Small intestine (tissue), 7 donors: ENCODE results near the gene UBR4. TPM values are rescaled to one million over a fixed set of nuclear protein-coding genes. Genes with fewer than 3 reads are reported as not detected.
"Not testable (repeated sequence)": the region's sequence is repeated elsewhere in the genome, so short reads cannot be mapped to it uniquely, and the experiment has no call there.

Experiments
- DNase-seq, 2 donors: peaks; one replicate each; pipeline versions ENCODE4 v3.0.0 to v3.0.0-alpha.2; 2013
- FAIRE-seq: peaks from 2 replicates; lab custom pipeline; 2012; peaks lifted over from hg19 to GRCh38; lab: Jason Lieb, UNC
- H3K27ac ChIP-seq, 3 donors: one replicate each; pipeline ENCODE4 v1.5.1; 2013; ENCODE audit warnings: low read length in 2 of 3, mild to moderate bottlenecking in 2 of 3, control low read depth in 1 of 3, inconsistent platforms in 1 of 3, low read depth in 1 of 3, moderate library complexity in 1 of 3
- H3K27me3 ChIP-seq, 3 donors: one replicate each; pipeline ENCODE4 v1.6.1; 2013; ENCODE audit warnings: low read length in 3 of 3, inconsistent platforms in 1 of 3; ENCODE audit not compliant: control insufficient read depth in 3 of 3, insufficient read depth in 3 of 3
- H3K36me3 ChIP-seq, 3 donors: one replicate each; pipeline ENCODE4 v1.6.1; 2013; ENCODE audit warnings: low read length in 3 of 3, inconsistent platforms in 1 of 3, low read depth in 1 of 3, mild to moderate bottlenecking in 1 of 3, moderate library complexity in 1 of 3; ENCODE audit not compliant: control insufficient read depth in 3 of 3, insufficient read depth in 2 of 3
- H3K4me1 ChIP-seq, 3 donors: one replicate each; pipeline ENCODE4 v1.6.1; 2013; ENCODE audit warnings: low read length in 2 of 3, inconsistent platforms in 1 of 3, low read depth in 1 of 3, mild to moderate bottlenecking in 1 of 3, moderate library complexity in 1 of 3; ENCODE audit not compliant: control insufficient read depth in 3 of 3, insufficient read depth in 2 of 3
- H3K4me3 ChIP-seq, 3 donors: one replicate each; pipeline ENCODE4 v1.5.1; 2013; ENCODE audit warnings: low read length in 3 of 3, control low read depth in 1 of 3, inconsistent platforms in 1 of 3, low read depth in 1 of 3, mild to moderate bottlenecking in 1 of 3, moderate library complexity in 1 of 3
- H3K9me3 ChIP-seq, 2 donors: one replicate each; pipeline ENCODE4 v1.6.1; 2013; ENCODE audit warnings: low read depth in 1 of 2, low read length in 1 of 2; ENCODE audit not compliant: control insufficient read depth in 2 of 2, insufficient read depth in 1 of 2
- WGBS, 3 donors: extraction: QIAGEN DNeasy Blood & Tissue Kit; methylation state at CpG; one replicate each; pipeline ENCODE4 v1.1.7; 2013; 5-methylcytosine and 5-hydroxymethylcytosine counted together
- polyA plus RNA-seq, 4 donors: library from polyadenylated mRNA; stranded (reverse) in 3 of 4; unstranded in 1 of 4; fragments of 200-250 nt in 3 of 4; fragments of 120-200 nt in 1 of 4; gene quantifications; one replicate each; pipeline versions ENCODE4 v1.2.1 to v1.2.3, GENCODE V29; 2013
- donor health status: healthy with polysubstance abuse.
- donor health status: control.
- donor health status: control.
- donor health status: Bipolar disorder and iron deficiency.
- donor health status: healthy.

Gene UBR4
- polyA plus RNA-seq, 4 donors = 85.9 to 275 (median 143) TPM

DNA sequence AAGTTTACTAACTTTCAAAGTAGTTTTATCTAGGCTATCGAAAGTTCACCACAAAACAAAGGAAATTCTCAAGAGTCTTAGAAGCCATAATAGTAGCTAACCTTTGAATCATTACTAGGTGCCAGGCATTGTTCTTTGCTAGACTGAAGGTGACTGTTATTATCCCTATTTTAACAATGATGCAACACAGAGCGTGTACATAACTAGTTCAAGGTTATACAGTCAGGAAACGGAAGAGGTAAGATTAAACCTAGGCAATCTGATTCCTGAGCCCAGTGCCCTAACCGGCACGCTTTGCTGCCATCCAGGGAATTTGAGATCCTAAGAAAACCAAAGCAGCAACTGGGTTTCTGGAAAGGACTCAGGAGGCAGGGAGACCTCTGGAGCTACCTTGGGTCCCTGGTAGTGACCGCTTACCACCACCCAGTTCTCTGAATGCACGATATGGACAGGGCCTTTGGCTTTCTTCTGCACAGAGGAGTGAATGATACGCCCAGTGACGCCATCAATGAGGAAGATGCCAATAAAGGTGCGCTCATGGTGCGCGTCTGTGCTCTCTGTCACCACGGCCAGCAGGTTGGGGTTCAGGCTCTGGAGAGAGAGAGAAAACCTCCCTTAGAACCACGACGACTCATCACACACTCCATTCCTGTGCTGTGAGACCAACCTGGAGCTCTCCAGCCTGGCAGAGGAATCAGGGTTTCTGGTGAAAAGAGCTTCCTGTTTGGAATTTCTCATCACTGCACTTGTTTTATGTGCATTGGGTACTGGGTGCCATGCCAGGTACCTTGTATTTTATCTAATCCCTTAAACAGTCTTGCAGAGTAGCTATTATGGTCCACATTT, 13.1 kb upstream of the UBR4 start:
- FAIRE-seq (no peak), DNase-seq (no peak)
- no peak overlapping the region for H3K27ac ChIP-seq
- no peaks in the 10 kb centered on the region for H3K4me1 ChIP-seq
- H3K9me3 ChIP-seq = no peaks in the 10 kb centered on the region
- H3K27me3 ChIP-seq = no peaks in the 10 kb centered on the region
- 78 to 86% (median 80%) methylated on average over 15 of the region's 15 CpGs for WGBS, 3 donors
- no peak overlapping the region for H3K4me3 ChIP-seq
- H3K36me3 ChIP-seq = peaks cover 25 to 78% (median 31%) of the 10 kb centered on the region in 3 donors

DNA sequence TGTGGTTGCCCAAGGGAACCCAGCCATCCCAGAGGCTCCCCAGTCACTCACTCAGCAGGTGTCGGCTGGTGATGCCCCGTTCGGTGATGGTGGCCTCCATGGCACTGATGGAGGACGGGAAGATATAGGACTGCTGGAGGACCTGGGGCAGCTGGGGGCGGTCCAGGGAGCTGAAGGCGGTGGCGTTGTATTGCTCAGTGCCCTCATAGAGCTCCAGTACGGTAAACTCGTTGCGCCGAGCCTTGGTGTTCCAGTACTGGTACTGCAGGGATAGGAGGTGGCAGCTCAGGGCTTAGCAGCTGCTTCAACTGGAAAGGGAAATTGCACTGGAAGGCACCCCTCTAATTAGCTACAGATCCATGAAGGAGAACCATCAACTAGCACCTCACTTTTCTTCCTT, 12.5 kb upstream of the UBR4 start:
- no peaks in the 10 kb centered on the region for H3K27me3 ChIP-seq
- 96 to 98% (median 96%) methylated on average over 11 of the region's 11 CpGs for WGBS, 3 donors
- H3K4me3 ChIP-seq = no peak overlapping the region
- no peak for FAIRE-seq
- no peak for DNase-seq
- H3K27ac ChIP-seq = no peak overlapping the region
- H3K9me3 ChIP-seq = no peaks in the 10 kb centered on the region
- H3K4me1 ChIP-seq = no peaks in the 10 kb centered on the region
- H3K36me3 ChIP-seq = peaks cover 29 to 75% (median 31%) of the 10 kb centered on the region in 3 donors

DNA sequence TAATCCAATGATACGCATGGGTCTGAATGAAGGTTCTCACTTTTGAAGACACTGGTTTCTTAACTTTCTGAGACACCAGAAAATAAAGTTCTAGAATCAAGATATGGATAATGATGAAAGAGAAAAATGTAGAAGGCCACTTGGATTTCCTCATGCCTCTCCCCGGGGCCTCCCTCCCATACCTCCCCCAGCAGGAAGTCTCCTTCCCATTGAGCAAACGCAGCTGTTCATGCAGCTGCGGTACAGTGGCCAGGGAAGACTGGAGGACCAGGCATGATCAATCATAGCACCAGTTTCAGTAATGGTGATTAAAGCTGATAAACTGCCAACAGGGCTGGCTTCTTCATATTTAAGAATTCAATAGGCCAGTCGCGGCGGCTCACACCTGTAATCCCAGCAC, 10.9 kb upstream of the UBR4 start:
- H3K4me3 ChIP-seq = no peak overlapping the region
- 65 to 86% (median 81%) methylated on average over 7 of the region's 7 CpGs for WGBS, 3 donors
- no peak overlapping the region for H3K27ac ChIP-seq
- H3K27me3 ChIP-seq = no peaks in the 10 kb centered on the region
- H3K36me3 ChIP-seq = peaks cover 23 to 64% (median 24%) of the 10 kb centered on the region in 3 donors
- H3K4me1 ChIP-seq = no peaks in the 10 kb centered on the region
- FAIRE-seq = no peak
- no peak for DNase-seq
- no peaks in the 10 kb centered on the region for H3K9me3 ChIP-seq

DNA sequence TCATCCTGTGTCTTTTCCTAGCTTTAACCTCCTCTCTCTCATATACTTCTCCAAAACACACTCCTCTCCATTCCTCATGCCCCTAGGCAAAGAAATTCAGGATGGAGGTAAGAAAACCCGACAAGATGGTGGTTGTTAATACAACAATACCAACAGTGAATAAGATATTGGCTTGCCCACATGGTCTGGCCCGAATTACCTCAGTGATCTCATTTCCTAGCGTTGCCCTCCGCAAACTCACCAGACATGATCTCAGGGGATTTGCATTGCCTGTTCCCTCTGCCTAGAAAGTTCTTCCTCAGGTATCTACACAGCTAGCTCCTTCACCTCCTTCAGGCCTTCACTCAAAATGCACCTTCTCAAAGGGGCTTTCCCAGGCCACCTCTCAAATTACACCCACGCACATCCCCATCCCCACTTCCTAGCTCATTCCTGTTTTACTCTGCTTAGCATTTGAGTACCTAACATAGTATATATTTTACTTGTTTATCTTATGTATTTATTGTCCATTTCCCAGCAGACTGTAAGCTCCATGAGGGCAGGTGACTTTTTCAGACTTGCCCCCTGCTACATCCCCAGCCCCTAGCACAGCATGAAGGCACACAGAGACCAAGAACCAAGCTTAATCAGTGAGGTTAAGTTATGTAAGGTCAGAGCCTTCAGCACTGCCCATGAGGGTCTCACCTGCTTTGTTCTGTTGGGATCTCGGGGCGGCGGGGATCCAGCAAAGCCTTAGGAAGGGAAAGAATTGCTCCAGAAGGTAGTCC, 10.2 kb upstream of the UBR4 start:
- H3K9me3 ChIP-seq = no peaks in the 10 kb centered on the region
- H3K27ac ChIP-seq = peak overlapping the region in 1 of 3 donors; percentile 19
- no peaks in the 10 kb centered on the region for H3K27me3 ChIP-seq
- no peak overlapping the region for H3K4me3 ChIP-seq
- peaks cover 20 to 61% (median 21%) of the 10 kb centered on the region in 3 donors for H3K36me3 ChIP-seq
- WGBS, 3 donors = 92 to 96% (median 96%) methylated on average over 8 of the region's 8 CpGs
- FAIRE-seq (no peak), DNase-seq (no peak)
- no peaks in the 10 kb centered on the region for H3K4me1 ChIP-seq

DNA sequence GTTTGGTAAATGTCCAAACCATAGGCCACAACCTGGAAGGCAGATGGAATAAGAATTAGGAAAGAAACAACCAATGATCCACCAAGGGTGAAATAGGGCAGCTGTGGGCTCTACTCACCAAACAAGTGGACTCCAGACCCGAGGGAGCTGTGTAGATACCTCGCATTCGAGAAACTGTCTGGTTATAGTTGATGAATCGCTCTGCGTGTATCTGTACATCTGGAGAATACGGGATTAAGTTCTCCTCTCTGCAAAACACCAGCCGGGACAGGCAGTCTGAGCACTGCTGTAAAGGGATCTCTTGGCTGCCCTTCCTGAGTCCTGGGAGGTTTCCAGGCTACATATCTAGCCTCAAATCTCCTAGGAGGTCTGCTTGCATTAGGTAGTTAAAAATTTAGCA, 9.4 kb upstream of the UBR4 start:
- H3K36me3 ChIP-seq = peaks cover 16 to 59% (median 18%) of the 10 kb centered on the region in 3 donors

DNA sequence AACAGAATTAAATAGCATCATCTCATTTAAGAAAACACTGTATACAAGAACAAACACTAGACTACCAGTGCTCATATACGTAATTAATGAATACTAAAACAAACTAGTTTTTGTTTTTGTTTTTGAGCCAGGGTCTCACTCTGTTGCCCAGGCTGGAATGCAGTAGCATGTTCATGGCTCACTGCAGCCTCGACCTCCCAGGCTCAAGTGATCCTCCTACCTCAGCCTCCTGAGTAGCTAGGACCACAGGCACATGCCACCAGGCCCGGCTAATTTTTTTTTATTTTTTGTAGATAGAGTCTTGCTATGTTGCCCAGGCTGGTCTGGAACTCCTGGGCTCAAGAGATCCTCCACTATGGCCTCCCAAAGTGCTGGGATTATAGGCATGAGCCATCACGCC, 6.5 kb upstream of the UBR4 start:
- not testable (repeated sequence) for H3K9me3 ChIP-seq, FAIRE-seq, H3K27ac ChIP-seq, DNase-seq, H3K4me1 ChIP-seq, H3K4me3 ChIP-seq, H3K27me3 ChIP-seq
- peaks cover 11 to 35% (median 15%) of the 10 kb centered on the region in 3 donors for H3K36me3 ChIP-seq
- 93 to 98% (median 95%) methylated on average over 4 of the region's 4 CpGs for WGBS, 3 donors

More for the DNA sequence above, 9.4 kb upstream of the UBR4 start:
- Histone ChIP-seq H3K4me3 (no peak overlapping the region), H3K27ac (no peak overlapping the region), H3K27me3 (no peaks in the 10 kb centered on the region), H3K4me1 (no peaks in the 10 kb centered on the region), H3K9me3 (no peaks in the 10 kb centered on the region)
- FAIRE-seq (no peak), DNase-seq (no peak)
- WGBS, 3 donors = 86 to 91% (median 90%) methylated on average over 7 of the region's 7 CpGs

DNA sequence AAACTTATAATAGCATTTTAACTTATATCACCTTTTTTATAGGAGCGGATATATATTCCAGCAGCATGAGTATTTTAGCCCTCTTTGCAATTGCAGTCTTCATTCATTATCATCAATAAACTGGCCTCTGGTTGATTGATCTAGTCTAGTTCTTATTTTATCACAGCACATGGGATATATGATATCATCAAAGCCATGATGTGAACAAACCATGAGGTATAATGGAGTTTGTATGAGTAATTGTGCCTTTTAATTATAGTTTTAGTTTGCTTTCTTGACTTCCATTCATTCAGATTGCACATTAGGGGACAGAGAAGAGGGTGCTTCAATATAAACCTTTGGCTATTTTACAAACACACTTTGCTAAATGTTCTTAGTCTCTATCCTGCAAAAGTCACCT, 3.5 kb upstream of the UBR4 start:
- 97 to 100% (median 100%) methylated on average over 1 of the region's 1 CpG for WGBS, 3 donors
- no peak for DNase-seq

DNA sequence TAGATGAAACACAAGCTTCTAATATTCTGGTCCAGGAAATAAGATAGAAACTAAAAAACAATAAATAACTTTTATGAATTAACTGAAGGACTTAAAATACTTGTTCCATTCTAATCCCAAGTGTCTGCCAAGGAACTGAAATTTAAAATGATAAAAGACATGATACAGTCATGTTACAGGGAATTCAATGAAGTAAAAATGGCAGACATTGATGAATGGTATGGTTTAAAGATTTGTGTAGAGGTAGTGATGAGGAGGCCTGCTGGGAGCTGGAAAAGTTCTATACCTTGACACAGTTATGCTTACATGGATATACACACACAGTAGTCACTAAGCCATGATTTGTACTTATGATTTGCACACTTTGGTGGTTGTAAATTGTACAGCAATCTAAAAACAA, 2.1 kb upstream of the UBR4 start:
- H3K27ac ChIP-seq = no peak overlapping the region
- no peak for DNase-seq

More for the DNA sequence above, 3.5 kb upstream of the UBR4 start:
- Histone ChIP-seq H3K4me3 (no peak overlapping the region), H3K36me3 (peaks cover 3 to 14% (median 4%) of the 10 kb centered on the region in 3 donors), H3K4me1 (peaks cover 0 to 11% (median 2%) of the 10 kb centered on the region in 3 donors), H3K9me3 (no peaks in the 10 kb centered on the region), H3K27me3 (no peaks in the 10 kb centered on the region), H3K27ac (no peak overlapping the region)
- FAIRE-seq = no peak

More for the DNA sequence above, 2.1 kb upstream of the UBR4 start:
- Histone ChIP-seq H3K4me3 (no peak overlapping the region), H3K36me3 (peaks cover 0 to 14% (median 2%) of the 10 kb centered on the region in 3 donors), H3K9me3 (no peaks in the 10 kb centered on the region), H3K4me1 (peaks cover 2 to 11% (median 3%) of the 10 kb centered on the region in 3 donors), H3K27me3 (no peaks in the 10 kb centered on the region)
- FAIRE-seq = no peak
